Esophagus squamous epithelium (tissue), 4 donors: ENCODE data around the gene FNDC3B.

Experiments used
- CTCF ChIP-seq, 6 experiments: fragments of 450-650 bp in 4 of 6; fragments of 200-600 bp in 2 of 6; sonication (generic) in 2 of 6; IDR thresholded peaks; one replicate each; pipeline ENCODE4 v1.5.1; 2016 to 2019; ENCODE audit warnings: antibody characterized with exemption in 6 of 6, mild to moderate bottlenecking in 4 of 6, moderate library complexity in 4 of 6
- POLR2A ChIP-seq, 4 donors: fragments of 450-650 bp; IDR thresholded peaks; one replicate each; pipeline ENCODE4 v1.6.1; 2017; ENCODE audit warnings: antibody characterized with exemption in 4 of 4, mild to moderate bottlenecking in 4 of 4, moderate library complexity in 3 of 4

- no peak for TF ChIP-seq CTCF (IDR thresholded peaks at IDR 0.05)
- TF ChIP-seq POLR2A (IDR thresholded peaks at IDR 0.05), result no peak
Measured at GRCh38 chr3:172268868-172269267, 229.5 kb downstream of the FNDC3B start.
